GM19043 (cell line): ENCODE data around the gene NME4.
A peak's percentile ranks its signal among the peaks of the same experiment; 100 is the strongest.

ENCODE experiments used
- ATAC-seq: cut with Tn5 transposase; IDR thresholded peaks from one replicate; pipeline ENCODE4 v1.9.1; 2021; ENCODE audit warnings: low read depth; ENCODE audit not compliant: unreplicated experiment

The NME4 gene

GRCh38 chr16:363110-363765, 33.8 kb upstream of the NME4 start:
- ATAC-seq = no peak

GRCh38 chr16:363766-364490, 33.1 kb upstream of the NME4 start:
- ATAC-seq = no peak

- no peak for ATAC-seq
These were observed 32.2 kb upstream of the NME4 start for GRCh38 chr16:364595-365491.

- ATAC-seq = no peak
These were observed 30.5 kb upstream of the NME4 start for GRCh38 chr16:366476-366875.

GRCh38 chr16:367333-367903, 29.6 kb upstream of the NME4 start:
- ATAC-seq = no peak

GRCh38 chr16:368388-369158, 28.4 kb upstream of the NME4 start:
- ATAC-seq = no peak

- ATAC-seq = no peak
These were observed 27.6 kb upstream of the NME4 start for GRCh38 chr16:369275-369865.

- ATAC-seq = no peak
These were observed 27.0 kb upstream of the NME4 start for GRCh38 chr16:369866-370436.

- ATAC-seq = peak; percentile 86
These were observed 26.6 kb upstream of the NME4 start, which contains the start of gene MRPL28 for GRCh38 chr16:370443-370842. TSS of gene MRPL28 (minus strand) at chr16:370538. CDS start at chr16:370218, 320 bp downstream.

- ATAC-seq = no peak
These were observed 26.0 kb upstream of the NME4 start for GRCh38 chr16:370979-371514.

- ATAC-seq = no peak
These were observed 25.3 kb upstream of the NME4 start for GRCh38 chr16:371515-372301.

GRCh38 chr16:372302-372983, 24.6 kb upstream of the NME4 start:
- no peak for ATAC-seq

- ATAC-seq = no peak
These were observed 23.9 kb upstream of the NME4 start for GRCh38 chr16:373020-373598.

- ATAC-seq = no peak
These were observed 23.0 kb upstream of the NME4 start for GRCh38 chr16:373848-374615.

- ATAC-seq = no peak
These were observed 22.4 kb upstream of the NME4 start for GRCh38 chr16:374616-374926.

- ATAC-seq = no peak
These were observed 21.8 kb upstream of the NME4 start for GRCh38 chr16:375212-375611.
